ENCODE data around the gene HOXC11. TPM values are rescaled to one million over a fixed set of nuclear protein-coding genes. Genes with fewer than 3 reads are reported as not detected.

Gene HOXC11
- total RNA-seq, 2 experiments from 2014 or later, result not detected

DNA sequence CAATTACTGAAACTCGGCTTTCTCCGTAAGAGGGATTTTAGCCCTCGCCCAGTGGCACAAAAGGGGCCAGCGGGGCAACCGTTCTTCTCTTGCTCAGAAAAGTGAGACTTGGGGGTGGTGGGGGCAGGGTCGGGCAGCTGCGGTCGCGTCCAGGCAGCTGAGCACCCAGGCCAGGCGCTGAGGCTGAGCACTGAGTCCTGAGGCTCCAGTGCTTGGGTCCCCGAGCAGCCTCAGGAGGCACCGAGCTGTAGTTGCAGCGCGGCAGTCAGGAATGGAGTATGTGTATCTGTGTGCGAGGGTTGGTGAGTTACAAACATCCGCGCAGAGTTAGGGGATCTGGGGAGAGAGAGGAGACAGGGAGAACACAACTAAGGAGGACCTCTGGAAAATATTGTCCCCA lies 51.2 kb downstream of the HOXC11 start:
- H3K4me1 Mint-ChIP-seq, result peaks cover 11% of the 10 kb centered on the region
- intact Hi-C loops (cut with DNase I, micrococcal nuclease), result no loop called here
- no peak overlapping the region for H3K4me3 Mint-ChIP-seq
- no peaks in the 10 kb centered on the region for H3K36me3 Mint-ChIP-seq (ENCODE audit: low read depth)
- no peak for ATAC-seq
- CTCF ChIA-PET, result interaction anchor here (0.9 to 3.5 kb wide), 7 partner anchors 8 to 184 kb away, joined by 3 to 23 read pairs (median 4); partner anchors contain the start of gene HOXC5
- H3K27ac Mint-ChIP-seq, result no peak overlapping the region
- no peak for DNase-seq
- POLR2A ChIA-PET, result no interaction called here
- H3K9me3 Mint-ChIP-seq (ENCODE audit: low read depth), result no peaks in the 10 kb centered on the region
- peaks cover 65% of the 10 kb centered on the region for H3K27me3 Mint-ChIP-seq

DNA sequence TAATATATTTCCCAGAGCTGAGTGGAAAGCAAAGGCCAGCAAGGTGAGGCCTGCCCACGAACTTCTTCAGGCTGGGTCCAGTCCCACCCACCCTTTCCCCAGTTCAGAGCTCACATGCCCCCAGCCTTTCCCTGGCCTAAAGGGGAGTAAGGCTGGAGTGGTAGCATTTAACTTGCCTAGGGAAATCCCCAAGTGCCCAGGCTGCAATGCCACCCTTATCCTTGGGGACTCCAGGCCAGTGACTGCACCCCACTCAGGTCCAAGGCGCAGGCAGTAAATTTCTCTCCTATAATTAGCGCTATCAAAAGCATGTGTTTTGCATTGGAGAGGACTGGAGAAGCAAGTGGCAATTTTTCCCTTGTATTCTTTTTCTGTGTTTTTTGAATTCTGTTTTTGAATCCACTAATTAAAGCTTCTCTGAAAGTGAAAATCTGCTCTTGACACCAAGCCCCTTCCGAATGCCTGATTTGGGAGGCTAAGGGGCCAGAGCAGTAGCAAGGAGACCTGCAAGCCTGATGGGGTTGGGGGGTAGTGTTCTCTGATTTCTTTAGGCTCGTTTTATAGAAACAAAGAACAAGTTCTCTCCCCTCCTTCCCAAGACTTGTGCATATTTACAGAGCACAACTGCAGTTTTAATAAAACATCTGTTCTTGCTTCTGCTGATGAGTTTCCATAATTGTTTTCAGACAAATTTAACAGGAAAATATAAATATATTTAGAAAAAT lies 51.8 kb downstream of the HOXC11 start:
- H3K36me3 Mint-ChIP-seq (ENCODE audit: low read depth), result no peaks in the 10 kb centered on the region
- no peak overlapping the region for H3K27ac Mint-ChIP-seq
- intact Hi-C loops (cut with DNase I, micrococcal nuclease), result no loop called here
- no peak for ATAC-seq
- H3K4me1 Mint-ChIP-seq, result peaks cover 15% of the 10 kb centered on the region
- H3K27me3 Mint-ChIP-seq, result peaks cover 67% of the 10 kb centered on the region
- ChIA-PET POLR2A (no interaction called here), CTCF (interaction anchor here (0.7 to 1.4 kb wide), 6 partner anchors 9 to 241 kb away, joined by 3 to 5 read pairs (median 3); partner anchors contain the start of gene SMUG1)
- no peak overlapping the region for H3K4me3 Mint-ChIP-seq
- DNase-seq, result no peak
- no peaks in the 10 kb centered on the region for H3K9me3 Mint-ChIP-seq (ENCODE audit: low read depth)

DNA sequence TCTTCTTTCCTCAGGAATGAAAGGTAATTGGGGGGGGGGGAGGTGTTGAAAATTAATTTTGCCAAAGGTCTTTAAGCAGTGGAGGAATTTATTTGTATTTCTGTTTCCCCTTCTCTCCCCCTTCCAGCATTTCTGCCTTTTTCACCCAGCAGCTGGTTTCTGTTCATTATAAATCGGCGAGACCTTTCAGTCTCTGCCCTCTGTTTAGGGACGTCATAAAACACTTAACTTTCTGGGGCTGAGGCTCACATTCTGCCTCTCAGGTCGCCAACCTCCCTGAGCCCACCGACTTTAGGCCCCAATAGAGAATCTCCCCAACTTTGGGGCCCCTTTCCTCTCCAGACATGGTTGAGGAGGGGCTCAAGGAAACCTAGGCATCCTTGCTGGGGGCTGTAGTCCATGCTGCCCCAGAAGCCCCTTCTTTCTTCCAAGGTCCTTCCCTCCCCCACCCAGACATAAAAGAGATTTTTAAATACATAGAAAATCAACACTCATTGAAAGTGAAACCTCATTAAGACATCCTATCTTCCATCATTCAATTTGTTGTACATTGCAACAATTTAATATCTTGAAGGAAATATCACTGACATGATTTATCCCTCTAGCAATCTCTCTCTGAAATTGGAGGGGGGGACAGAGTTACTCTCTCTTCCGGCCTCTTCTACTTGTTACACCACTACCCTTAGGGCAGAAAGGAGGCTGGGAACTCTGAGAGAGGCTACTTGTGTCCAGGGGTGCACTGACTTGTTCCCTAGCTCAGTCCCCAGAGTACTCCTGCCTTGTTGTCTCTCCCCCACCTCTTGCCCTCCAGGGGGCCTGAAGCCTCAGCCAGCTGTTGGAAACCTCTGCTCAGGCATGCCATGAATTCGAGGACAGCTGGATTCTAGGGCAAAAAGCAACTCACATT lies 52.8 kb downstream of the HOXC11 start:
- H3K27ac Mint-ChIP-seq, result no peak overlapping the region
- no peak overlapping the region for H3K4me3 Mint-ChIP-seq
- DNase-seq (no peak), ATAC-seq (no peak)
- ChIA-PET CTCF (interaction anchor here (0.7 to 1.2 kb wide), 5 partner anchors 40 to 242 kb away, joined by 3 to 4 read pairs (median 3); partner anchors contain the start of gene SMUG1), POLR2A (no interaction called here)
- intact Hi-C loops (cut with DNase I, micrococcal nuclease), result no loop called here
- H3K9me3 Mint-ChIP-seq (ENCODE audit: low read depth), result no peaks in the 10 kb centered on the region
- no peaks in the 10 kb centered on the region for H3K36me3 Mint-ChIP-seq (ENCODE audit: low read depth)
- H3K4me1 Mint-ChIP-seq, result peaks cover 17% of the 10 kb centered on the region
- peaks cover 70% of the 10 kb centered on the region for H3K27me3 Mint-ChIP-seq

- H3K4me1 Mint-ChIP-seq, result peaks cover 17% of the 10 kb centered on the region
- no peaks in the 10 kb centered on the region for H3K36me3 Mint-ChIP-seq (ENCODE audit: low read depth)
- H3K27ac Mint-ChIP-seq, result no peak overlapping the region
- no peak overlapping the region for H3K4me3 Mint-ChIP-seq
- intact Hi-C loops (cut with DNase I, micrococcal nuclease), result no loop called here
- ChIA-PET POLR2A (no interaction called here), CTCF (interaction anchor here (0.6 to 1.5 kb wide), 11 partner anchors 9 to 273 kb away, joined by 3 to 6 read pairs (median 4); no protein-coding TSS in a partner anchor)
- H3K9me3 Mint-ChIP-seq (ENCODE audit: low read depth), result no peaks in the 10 kb centered on the region
- ATAC-seq, result no peak
- peaks cover 69% of the 10 kb centered on the region for H3K27me3 Mint-ChIP-seq
- no peak for DNase-seq
Measured at GRCh38 chr12:54026640-54027441, 53.9 kb downstream of the HOXC11 start.

Small RNA genes lying within 50 kb of the gene (microRNA-seq; reads per million reads assigned to microRNA genes)
- gene MIR196A2 (ENCODE audit: borderline replicate concordance), result not detected

Other genes starting within 250 kb of the HOXC11 start
- gene CALCOCO1, start 245.7 kb upstream of the HOXC11 start, total RNA-seq, result 10 to 100 TPM; 17.1 to 20.4 TPM
- not detected for gene CISTR, start 221.1 kb upstream of the HOXC11 start, total RNA-seq
- gene HOXC13, start 34.3 kb upstream of the HOXC11 start, total RNA-seq, result not detected
- gene HOXC12, start 18.2 kb upstream of the HOXC11 start, total RNA-seq, result not detected
- gene HOTAIR, start 1.8 kb downstream of the HOXC11 start, total RNA-seq, result not detected
- gene HOXC10, start 12.0 kb downstream of the HOXC11 start, total RNA-seq, result not detected
- gene HOXC9, start 27.0 kb downstream of the HOXC11 start, total RNA-seq, result not detected
- gene HOXC8, start 35.9 kb downstream of the HOXC11 start, total RNA-seq, result not detected
- gene HOXC6, start 55.3 kb downstream of the HOXC11 start, total RNA-seq, result not detected
- gene HOXC5, start 59.9 kb downstream of the HOXC11 start, total RNA-seq, result not detected
- not detected for gene HOXC4, start 80.7 kb downstream of the HOXC11 start, total RNA-seq
- gene SMUG1, start 215.9 kb downstream of the HOXC11 start, total RNA-seq, result 10 to 100 TPM; 19.5 to 28.5 TPM

All from activated CD4-positive, alpha-beta T cell treated with anti-CD3 and anti-CD28 coated beads for 36 hours (primary cell).